GM18499 (cell line): ENCODE data around the gene AGAP1.
"Not testable (repeated sequence)": the region's sequence is repeated elsewhere in the genome, so short reads cannot be mapped to it uniquely, and the experiment has no call there.

Experiments
- ATAC-seq: cut with Tn5 transposase; IDR thresholded peaks from one replicate; pipeline ENCODE4 v1.9.1; 2021; ENCODE audit warnings: moderate number of reproducible peaks; ENCODE audit not compliant: insufficient read depth, unreplicated experiment

Gene AGAP1

GRCh38 chr2:235937526-235937925 lies 443.7 kb downstream of the AGAP1 start:
- ATAC-seq = no peak

- no peak for ATAC-seq
These were observed 444.1 kb downstream of the AGAP1 start for GRCh38 chr2:235937936-235938335.

GRCh38 chr2:235938611-235939010 lies 444.8 kb downstream of the AGAP1 start:
- ATAC-seq = no peak

- no peak for ATAC-seq
These were observed 445.6 kb downstream of the AGAP1 start for GRCh38 chr2:235939471-235939870.

GRCh38 chr2:235940330-235940729 lies 446.5 kb downstream of the AGAP1 start:
- no peak for ATAC-seq

GRCh38 chr2:235944591-235944990 lies 450.7 kb downstream of the AGAP1 start:
- ATAC-seq = no peak

- no peak for ATAC-seq
These were observed 451.8 kb downstream of the AGAP1 start for GRCh38 chr2:235945608-235946140.

- no peak for ATAC-seq
These were observed 452.7 kb downstream of the AGAP1 start for GRCh38 chr2:235946590-235946989.

GRCh38 chr2:235947055-235947454 lies 453.2 kb downstream of the AGAP1 start:
- not testable (repeated sequence) for ATAC-seq

- no peak for ATAC-seq
These were observed 456.0 kb downstream of the AGAP1 start for GRCh38 chr2:235949567-235950472.

- ATAC-seq = no peak
These were observed 456.6 kb downstream of the AGAP1 start for GRCh38 chr2:235950473-235950809.

GRCh38 chr2:235951493-235951892 lies 457.6 kb downstream of the AGAP1 start:
- ATAC-seq = no peak

GRCh38 chr2:235951982-235952381 lies 458.1 kb downstream of the AGAP1 start:
- ATAC-seq = no peak

GRCh38 chr2:235952714-235953113 lies 458.9 kb downstream of the AGAP1 start:
- ATAC-seq = no peak

- no peak for ATAC-seq
These were observed 460.4 kb downstream of the AGAP1 start for GRCh38 chr2:235954281-235954680.

GRCh38 chr2:235954888-235955480 lies 461.1 kb downstream of the AGAP1 start:
- ATAC-seq = no peak

GRCh38 chr2:235955664-235956063 lies 461.8 kb downstream of the AGAP1 start:
- no peak for ATAC-seq

GRCh38 chr2:235956281-235956970 lies 462.6 kb downstream of the AGAP1 start:
- ATAC-seq = no peak

- no peak for ATAC-seq
These were observed 463.4 kb downstream of the AGAP1 start for GRCh38 chr2:235957251-235957650.

GRCh38 chr2:235958221-235958930 lies 464.5 kb downstream of the AGAP1 start:
- no peak for ATAC-seq
